Measurements from ENCODE around the gene STIM1. TPM values are rescaled to one million over a fixed set of nuclear protein-coding genes. Genes with fewer than 3 reads are reported as not detected.

STIM1 gene
- total RNA-seq, 1 experiment from 2014 or later: 15.2 TPM

DNA sequence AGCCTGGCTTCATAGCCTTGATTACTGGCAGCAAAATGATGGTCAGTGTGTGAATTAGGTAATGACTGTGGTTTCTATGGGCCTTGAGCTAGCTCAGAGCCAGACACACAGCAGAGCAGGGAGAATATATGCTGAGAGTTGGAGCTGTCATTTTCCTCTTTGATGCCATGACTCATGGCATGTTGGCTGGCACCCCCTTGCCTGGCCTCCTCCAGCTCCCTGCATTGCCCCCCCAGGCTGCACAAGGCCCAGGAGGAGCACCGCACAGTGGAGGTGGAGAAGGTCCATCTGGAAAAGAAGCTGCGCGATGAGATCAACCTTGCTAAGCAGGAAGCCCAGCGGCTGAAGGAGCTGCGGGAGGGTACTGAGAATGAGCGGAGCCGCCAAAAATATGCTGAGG is 218.8 kb downstream of the STIM1 start:
- H3K4me3 Mint-ChIP-seq: no peak overlapping the region
- Histone ChIP-seq H3K79me2 (ENCODE audit: insufficient read depth, low read length) (no peaks in the 10 kb centered on the region), H3T11ph (ENCODE audit: low read length) (no peak overlapping the region), H2BK20ac (ENCODE audit: low read depth, low read length, poor library complexity, severe bottlenecking) (no peak overlapping the region), H3K27ac (ENCODE audit: insufficient read length, low read depth, low read length) (no peak overlapping the region), H3K23me2 (ENCODE audit: insufficient read length, low read depth, low read length, poor library complexity, severe bottlenecking) (no peaks in the 10 kb centered on the region), H4K8ac (replicated peaks; ENCODE audit: insufficient read length, low read depth, low read length) (no peak overlapping the region), H2AK5ac (ENCODE audit: insufficient read length, low read length) (no peak overlapping the region), H3K9ac (ENCODE audit: extremely low read depth, insufficient read length, low read length) (no peak overlapping the region), H4K20me1 (ENCODE audit: control insufficient read depth, insufficient read depth, insufficient read length) (no peaks in the 10 kb centered on the region), H3K79me1 (ENCODE audit: insufficient read depth, low read depth, low read length, poor library complexity, severe bottlenecking) (no peaks in the 10 kb centered on the region), H3K27me3 (ENCODE audit: insufficient read depth, low read length) (no peaks in the 10 kb centered on the region), H3K4me2 (ENCODE audit: insufficient read depth, insufficient read length, low read length) (no peak overlapping the region), H4K91ac (ENCODE audit: insufficient read length, low read depth, low read length) (no peak overlapping the region), H2AFZ (ENCODE audit: low read length) (no peak overlapping the region), H3K4ac (ENCODE audit: low read depth, low read length) (no peak overlapping the region), H3K14ac (ENCODE audit: insufficient read depth, low read length) (no peak overlapping the region), H3K4me1 (ENCODE audit: insufficient read depth, low read length) (no peaks in the 10 kb centered on the region), H2BK5ac (ENCODE audit: insufficient read length, low read length) (no peak overlapping the region), H2BK120ac (ENCODE audit: low read depth, low read length, poor library complexity, severe bottlenecking) (no peak overlapping the region), H3K18ac (ENCODE audit: insufficient read length, low read depth, low read length) (no peak overlapping the region), H3K23ac (ENCODE audit: insufficient read length, low read depth, low read length) (no peak overlapping the region), H3K56ac (ENCODE audit: insufficient read length, low read depth, low read length) (no peak overlapping the region), H2BK15ac (ENCODE audit: low read depth, low read length) (no peak overlapping the region), H2BK12ac (ENCODE audit: insufficient read length, low read depth, low read length) (no peak overlapping the region), H3K9me3 (ENCODE audit: control insufficient read depth, low read depth, low read length) (no peaks in the 10 kb centered on the region), H4K5ac (ENCODE audit: insufficient read length, low read depth, low read length) (no peak overlapping the region)
- WGBS (ENCODE audit: extremely low coverage, insufficient read length, low lambda C conversion rate): no CpG with 5 or more reads among the region's 7 CpGs
- H3K9me3 Mint-ChIP-seq: no peaks in the 10 kb centered on the region
- peaks cover 4% of the 10 kb centered on the region in 2 experiments; a peak in 2 of 4 replicates for H3K4me1 Mint-ChIP-seq
- H3K36me3 Mint-ChIP-seq (ENCODE audit: insufficient read depth in 1 of 3, low read depth in 3 of 3): no peaks in the 10 kb centered on the region
- no peaks in the 10 kb centered on the region; the same call in 1 of the 2 replicates for H3K27me3 Mint-ChIP-seq (ENCODE audit: low read depth)
- TF ChIP-seq CTCF (conservative IDR thresholded peaks at IDR 0.05): no peak
- no peak overlapping the region; a peak in 1 of 7 replicates for H3K27ac Mint-ChIP-seq
- DNase-seq: no peak

All from H9 (cell line).